GM23248 (cell line): ENCODE results near the gene OR56A3.

ENCODE experiments used
- EZH2 ChIP-seq: fragments of 200-600 bp; sonication (generic); IDR thresholded peaks from 2 replicates; pipeline ENCODE4 v1.6.1; 2018; ENCODE audit warnings: antibody characterized with exemption, mild to moderate bottlenecking; ENCODE audit not compliant: insufficient read depth, poor library complexity, severe bottlenecking
- EZH2phosphoT487 ChIP-seq: fragments of 200-600 bp; sonication (generic); IDR thresholded peaks from 2 replicates; pipeline ENCODE4 v1.6.1; 2018; ENCODE audit warnings: antibody characterized with exemption, moderate library complexity, mild to moderate bottlenecking, low read depth; ENCODE audit not compliant: insufficient read depth

DNA sequence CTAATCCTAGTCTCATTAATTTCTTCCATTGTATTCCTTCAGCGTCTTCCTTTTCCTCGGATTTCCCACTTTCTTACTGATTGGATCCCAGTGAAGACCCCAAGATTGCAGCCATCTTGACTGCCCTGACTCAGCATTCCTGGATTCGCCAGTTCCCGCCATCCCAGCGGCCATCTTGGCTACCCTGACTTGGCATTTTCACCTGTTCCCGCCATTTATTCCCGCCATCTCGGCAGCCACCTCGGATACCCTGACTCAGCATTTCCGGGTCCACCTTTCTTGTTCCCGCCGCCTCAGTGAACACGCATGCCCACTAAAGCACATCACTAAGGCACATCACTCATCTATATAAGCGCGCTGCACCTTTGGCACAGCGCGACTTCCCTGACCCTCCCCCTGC lies 13.8 kb upstream of the OR56A3 start:
- TF ChIP-seq EZH2 (no peak), EZH2phosphoT487 (no peak)
